ENCODE measurements around the gene KCNA4.

DNA sequence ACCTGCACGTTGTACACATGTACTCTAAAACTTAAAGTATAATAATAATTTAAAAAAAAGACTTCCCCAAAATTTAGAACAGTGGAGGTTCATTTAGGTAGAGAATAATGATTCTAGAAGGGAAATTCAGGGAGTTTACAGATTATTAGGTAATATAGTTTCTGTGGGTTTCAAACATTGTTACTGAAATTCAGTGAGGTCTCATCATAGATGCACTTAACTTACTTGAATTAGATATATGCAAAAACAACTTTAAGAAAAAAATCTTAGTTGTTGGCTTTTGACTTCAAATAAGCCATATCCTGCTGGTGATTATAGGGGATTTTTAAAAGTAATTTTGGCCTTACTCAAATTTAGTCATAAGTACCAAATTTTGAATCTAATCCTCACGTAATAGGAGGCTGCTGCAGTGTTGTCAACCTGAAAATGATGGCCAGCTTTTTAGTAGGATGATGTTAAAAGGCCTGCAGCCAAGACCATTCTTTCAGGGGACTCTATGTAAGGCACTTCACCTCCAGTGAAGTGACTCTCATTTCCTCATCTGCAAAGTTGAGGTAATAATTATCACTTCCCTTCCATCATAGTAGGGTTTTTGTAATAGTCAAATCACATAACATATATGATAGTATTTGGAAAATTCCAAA is 42.5 kb upstream of the KCNA4 start:
- TF ChIP-seq, protein P1, sequence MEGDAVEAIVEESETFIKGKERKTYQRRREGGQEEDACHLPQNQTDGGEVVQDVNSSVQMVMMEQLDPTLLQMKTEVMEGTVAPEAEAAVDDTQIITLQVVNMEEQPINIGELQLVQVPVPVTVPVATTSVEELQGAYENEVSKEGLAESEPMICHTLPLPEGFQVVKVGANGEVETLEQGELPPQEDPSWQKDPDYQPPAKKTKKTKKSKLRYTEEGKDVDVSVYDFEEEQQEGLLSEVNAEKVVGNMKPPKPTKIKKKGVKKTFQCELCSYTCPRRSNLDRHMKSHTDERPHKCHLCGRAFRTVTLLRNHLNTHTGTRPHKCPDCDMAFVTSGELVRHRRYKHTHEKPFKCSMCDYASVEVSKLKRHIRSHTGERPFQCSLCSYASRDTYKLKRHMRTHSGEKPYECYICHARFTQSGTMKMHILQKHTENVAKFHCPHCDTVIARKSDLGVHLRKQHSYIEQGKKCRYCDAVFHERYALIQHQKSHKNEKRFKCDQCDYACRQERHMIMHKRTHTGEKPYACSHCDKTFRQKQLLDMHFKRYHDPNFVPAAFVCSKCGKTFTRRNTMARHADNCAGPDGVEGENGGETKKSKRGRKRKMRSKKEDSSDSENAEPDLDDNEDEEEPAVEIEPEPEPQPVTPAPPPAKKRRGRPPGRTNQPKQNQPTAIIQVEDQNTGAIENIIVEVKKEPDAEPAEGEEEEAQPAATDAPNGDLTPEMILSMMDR (IDR thresholded peaks at IDR 0.05): no peak
- no peak for TF ChIP-seq POLR2A (IDR thresholded peaks at IDR 0.05)
